SIG-M5 (cell line): ENCODE measurements around the gene BUD23.

Experiments
- DNase-seq: peaks from one replicate; lab custom pipeline; 2025; lab: John Stamatoyannopoulos, UW

The BUD23 gene

DNA sequence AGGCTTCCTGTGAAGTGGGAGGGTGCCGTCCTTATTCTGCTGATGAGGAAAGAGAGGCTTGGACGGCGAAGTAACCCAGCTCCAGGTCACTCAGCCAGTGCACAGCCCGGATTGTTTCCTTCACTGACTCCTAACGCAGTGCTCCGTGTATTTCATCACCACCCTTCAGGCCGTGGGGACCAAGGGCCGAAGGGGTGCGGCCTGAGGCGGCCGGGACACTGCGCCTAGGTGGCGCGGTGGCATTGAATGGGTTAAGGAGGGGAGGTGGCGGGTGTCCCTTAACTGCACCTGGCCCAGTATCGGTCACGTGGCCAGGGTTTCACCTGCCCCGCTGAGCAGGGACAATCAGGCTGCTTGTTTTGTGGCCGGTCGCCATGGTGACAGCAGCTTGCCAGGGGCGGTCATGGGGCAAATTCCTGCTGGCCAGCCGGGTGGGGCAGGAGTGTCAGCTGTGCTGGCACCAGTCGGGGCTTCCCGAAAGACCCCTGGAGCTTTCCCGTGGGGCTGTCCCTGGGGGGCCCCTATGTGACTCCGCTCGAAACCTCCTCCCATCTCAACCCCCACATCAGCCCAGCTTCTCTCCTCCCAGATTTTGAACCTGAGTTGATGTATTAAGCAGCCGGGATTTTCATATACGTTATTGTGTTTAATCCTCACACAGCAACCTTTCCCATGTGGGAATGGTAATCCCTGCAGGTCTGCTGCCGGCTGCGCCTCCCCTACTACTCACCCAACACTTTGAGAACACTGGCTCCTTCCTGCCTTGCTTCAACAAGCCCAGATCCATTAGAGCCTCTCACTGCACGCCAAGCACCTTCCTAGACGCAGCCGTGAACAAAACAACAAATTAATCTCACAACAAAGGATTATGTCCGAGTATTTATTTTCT lies 59.6 kb downstream of the BUD23 start:
- DNase-seq: no peak

DNA sequence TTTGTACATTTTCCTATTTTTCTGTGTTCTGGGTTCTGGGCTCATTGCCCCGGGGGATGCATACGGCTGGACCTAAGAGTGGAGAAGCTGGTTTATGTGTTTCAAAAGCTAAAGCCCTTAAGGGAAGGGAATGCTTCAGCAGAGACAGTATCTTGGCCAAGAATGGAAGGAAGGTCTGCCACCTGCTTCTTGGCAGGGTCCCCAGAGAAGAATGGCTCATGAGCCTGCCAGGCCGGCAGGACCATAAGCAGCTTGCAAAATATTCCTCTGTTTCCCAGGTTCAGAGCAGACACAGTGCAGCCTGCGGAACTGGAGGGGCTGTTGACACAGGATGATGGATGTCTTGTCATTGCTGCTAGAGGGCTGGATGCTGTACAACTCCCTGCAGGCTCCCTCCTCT lies 63.0 kb downstream of the BUD23 start:
- no peak for DNase-seq
